GM12874 (cell line): ENCODE results near the gene FCRL4.

Experiments
- TF ChIP-seq, protein P1 (sequence below): IDR thresholded peaks from 2 replicates; pipeline ENCODE4 v1.5.1; 2011; ENCODE audit warnings: low read depth, mild to moderate bottlenecking, control low read depth, low read length, moderate library complexity; ENCODE audit not compliant: insufficient read depth

Gene FCRL4

DNA sequence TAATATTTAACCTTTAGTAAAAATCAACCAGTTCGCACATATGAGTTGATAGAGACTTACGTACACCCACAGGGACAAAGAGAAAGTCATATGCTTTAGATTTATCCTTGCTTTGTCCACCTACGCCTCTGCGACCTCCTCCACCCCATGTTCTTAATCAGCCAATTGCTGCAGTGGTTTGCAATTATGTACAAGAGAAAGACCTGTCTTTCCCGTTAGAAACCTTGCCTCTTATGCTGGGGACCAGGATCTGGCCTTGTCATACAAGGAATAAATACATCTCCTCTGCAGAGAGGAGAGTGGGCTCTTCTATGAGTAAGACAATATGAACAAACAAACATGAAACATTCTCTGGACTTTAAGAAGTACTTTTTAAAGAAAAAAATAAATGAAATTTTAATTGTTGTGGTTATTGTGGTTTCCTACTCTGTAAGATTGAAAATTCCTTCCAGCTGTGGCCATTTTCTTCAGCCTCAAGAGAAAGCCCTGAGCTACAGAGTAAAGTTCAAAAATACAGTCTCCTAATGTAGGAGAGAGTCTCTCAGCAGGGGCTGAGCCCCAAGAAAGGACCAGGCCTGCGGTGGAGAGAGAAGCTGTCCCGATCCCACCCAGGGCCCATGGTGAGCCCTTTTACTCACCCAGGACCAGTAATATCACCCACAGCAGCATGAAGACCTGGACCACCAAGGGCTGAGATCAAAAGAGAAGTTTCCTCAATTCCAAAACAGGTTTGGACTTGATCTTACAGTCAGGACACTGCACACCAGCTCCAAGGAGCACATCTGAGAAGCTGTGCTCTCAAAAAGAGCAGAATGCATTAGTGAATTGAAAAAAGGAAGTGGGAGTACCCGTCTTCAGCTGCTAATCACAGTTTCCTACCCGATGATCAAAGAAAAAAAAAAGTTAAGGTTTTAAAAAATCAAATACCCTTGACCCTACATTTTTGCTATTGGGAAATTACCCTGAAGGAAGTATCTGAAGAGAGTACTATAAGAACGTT, 45.9 kb downstream of the FCRL4 start, which contains the start of gene FCRL5:
FCRL5 (minus strand) TSS at position 822 of the 1,000 bp plus-strand sequence; CDS start at position 669, 153 bp downstream.
- TF ChIP-seq, protein P1, sequence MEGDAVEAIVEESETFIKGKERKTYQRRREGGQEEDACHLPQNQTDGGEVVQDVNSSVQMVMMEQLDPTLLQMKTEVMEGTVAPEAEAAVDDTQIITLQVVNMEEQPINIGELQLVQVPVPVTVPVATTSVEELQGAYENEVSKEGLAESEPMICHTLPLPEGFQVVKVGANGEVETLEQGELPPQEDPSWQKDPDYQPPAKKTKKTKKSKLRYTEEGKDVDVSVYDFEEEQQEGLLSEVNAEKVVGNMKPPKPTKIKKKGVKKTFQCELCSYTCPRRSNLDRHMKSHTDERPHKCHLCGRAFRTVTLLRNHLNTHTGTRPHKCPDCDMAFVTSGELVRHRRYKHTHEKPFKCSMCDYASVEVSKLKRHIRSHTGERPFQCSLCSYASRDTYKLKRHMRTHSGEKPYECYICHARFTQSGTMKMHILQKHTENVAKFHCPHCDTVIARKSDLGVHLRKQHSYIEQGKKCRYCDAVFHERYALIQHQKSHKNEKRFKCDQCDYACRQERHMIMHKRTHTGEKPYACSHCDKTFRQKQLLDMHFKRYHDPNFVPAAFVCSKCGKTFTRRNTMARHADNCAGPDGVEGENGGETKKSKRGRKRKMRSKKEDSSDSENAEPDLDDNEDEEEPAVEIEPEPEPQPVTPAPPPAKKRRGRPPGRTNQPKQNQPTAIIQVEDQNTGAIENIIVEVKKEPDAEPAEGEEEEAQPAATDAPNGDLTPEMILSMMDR: no peak

DNA sequence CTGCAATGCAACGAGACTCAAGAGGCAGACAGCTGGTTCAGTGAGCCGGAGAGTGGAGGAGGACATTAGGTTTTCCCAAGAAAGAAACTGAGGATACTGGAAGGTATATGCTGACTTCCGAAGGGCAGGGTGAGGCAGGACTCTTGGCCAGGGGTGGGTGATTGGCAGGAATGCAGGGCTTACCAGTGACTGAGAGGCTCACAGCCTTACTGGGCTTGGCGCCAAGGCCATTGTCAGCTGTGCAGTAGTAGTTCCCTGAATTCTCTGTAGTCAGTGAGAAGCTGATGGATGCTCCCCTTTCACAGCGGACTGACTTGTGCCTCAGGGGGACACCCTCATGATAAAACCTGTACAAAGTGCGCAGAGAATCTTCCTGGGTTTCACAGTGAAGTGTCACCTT, 55.2 kb downstream of the FCRL4 start:
- TF ChIP-seq, protein P1: no peak

DNA sequence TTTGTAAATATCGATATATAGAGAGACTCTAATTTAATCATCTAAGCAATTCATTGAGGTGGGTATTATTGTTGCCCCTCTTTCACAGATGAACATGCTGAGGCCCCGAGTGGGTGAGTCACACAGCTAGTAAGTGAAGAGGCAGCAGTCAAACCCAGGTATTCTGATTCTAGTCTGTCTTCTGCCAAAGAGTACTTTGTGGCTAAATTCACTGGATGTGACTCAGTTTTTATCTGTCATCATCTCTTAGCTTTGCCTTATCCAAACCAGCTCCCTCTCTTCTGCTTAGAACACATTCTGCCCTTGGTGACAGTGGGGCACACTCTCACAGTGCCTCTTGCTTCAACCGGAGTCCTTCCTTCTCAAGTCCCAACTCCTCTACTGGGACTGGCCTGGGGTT, 57.0 kb downstream of the FCRL4 start:
- TF ChIP-seq, protein P1: no peak

DNA sequence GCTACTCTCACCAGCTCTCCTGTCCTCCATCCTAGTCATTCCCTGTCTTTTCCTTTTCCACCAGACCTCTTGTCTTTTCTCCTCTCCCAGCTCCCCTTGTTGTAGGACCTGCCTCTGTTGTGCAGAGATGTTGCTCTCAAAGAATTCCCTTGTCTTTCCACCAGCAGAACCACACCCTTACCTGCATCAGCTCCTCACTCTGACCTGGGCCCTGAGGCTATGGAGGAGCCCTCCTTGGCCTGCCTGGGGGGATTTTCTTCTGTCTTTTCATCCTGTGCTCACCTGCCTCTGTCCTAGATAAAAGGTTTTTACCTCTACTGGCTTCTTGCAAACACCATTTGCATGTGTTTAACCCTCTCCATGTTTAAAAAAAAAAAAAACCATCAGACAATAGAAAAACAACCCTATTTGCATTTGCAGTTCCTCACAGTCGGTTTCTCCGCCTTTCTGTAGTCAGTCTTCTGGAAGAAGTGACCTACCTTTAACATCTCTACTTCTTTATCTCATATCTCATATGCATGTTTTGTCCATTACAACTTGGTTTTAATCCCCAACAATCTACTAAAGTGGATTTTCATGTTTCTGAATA, 57.6 kb downstream of the FCRL4 start:
- TF ChIP-seq, protein P1: no peak

DNA sequence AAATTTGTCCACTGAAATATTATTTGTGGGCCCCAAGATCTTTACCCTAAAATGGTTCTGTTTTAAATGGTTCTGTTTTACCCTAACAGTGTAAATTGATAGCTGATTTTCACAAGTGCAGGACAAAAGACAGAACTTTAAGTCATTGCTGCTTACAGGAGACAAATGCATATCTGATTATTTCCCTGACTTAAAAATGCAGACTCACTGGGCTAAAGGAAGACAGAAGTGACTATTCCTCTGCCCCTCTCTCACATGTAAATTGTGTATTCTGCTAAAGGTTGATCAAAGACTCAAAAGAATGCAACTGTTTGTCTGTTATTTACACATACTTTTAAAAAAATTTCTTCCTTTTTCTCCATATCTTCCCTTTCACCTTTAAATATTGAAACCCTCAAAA, 58.3 kb downstream of the FCRL4 start:
- TF ChIP-seq, protein P1: no peak

DNA sequence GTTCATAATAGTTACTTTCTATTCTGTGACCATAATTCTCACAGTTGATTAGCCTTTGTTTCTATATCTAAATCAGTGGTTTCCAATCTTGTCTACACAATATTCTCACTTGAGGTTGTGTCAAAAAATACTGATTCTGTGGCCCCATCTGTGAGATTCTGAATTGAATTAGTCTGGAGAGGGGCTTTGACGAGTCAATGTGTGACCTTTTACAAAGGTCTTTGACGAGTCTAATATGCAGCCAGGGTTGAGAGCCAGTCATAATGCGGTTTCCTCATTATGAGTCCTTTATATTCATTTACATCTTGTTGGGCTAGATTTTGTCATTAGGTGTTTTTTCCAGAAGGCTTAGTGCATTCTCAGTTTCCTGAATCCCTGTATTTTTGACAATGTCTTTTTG, 65.3 kb downstream of the FCRL4 start:
- TF ChIP-seq, protein P1: no peak

DNA sequence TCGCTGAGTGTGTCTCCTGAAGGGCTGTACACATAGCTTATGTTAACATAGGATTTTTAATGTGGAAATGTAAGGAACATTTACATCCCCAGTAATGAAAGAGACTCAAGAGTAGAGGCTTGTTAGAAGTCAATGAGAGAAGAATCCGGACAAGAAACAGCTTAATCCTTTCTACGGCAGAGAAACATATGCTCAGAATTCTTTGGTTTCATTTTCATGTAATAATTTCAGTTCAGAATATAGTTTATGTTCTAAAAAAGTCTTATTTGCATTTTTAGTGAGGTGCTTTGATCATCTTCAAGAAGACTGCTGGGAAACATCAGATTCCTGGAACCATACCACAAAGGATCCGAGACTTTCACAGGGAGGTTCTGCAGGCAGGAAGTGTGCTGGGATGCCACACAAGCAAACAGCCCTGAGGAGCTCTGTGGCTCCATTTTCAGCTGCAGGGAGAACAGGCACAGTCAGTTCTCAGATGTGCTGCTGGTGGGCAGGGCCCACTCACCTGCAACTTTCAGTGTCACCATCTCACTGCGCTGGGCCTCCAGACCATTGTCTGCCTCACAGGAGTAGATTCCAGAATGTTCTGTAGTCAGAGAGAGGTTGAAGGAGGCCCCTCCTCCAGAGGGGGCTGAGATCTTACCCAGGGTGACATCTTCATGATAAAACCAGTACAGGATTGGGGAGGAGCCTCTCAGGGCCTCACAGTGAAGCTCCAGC, 74.0 kb downstream of the FCRL4 start:
- TF ChIP-seq, protein P1: no peak
